Skin epidermis (tissue), 12 donors: ENCODE data around the gene PTPN13.
A peak's percentile ranks its signal among the peaks of the same experiment; 100 is the strongest.

Source experiments
- H3K27ac ChIP-seq, 21 experiments: fragments of 200-600 bp; sonication (generic) in 11 of 21; one replicate each; pipeline ENCODE4 v1.5.0; 2020; ENCODE audit warnings: mild to moderate bottlenecking in 3 of 21, inconsistent platforms in 2 of 21, moderate library complexity in 2 of 21
- H3K4me3 ChIP-seq, 7 experiments: fragments of 200-600 bp; sonication (generic) in 2 of 7; one replicate each; pipeline ENCODE4 v1.5.0; 2020; ENCODE audit warnings: inconsistent platforms in 2 of 7, mild to moderate bottlenecking in 2 of 7, moderate library complexity in 1 of 7

PTPN13 gene

DNA sequence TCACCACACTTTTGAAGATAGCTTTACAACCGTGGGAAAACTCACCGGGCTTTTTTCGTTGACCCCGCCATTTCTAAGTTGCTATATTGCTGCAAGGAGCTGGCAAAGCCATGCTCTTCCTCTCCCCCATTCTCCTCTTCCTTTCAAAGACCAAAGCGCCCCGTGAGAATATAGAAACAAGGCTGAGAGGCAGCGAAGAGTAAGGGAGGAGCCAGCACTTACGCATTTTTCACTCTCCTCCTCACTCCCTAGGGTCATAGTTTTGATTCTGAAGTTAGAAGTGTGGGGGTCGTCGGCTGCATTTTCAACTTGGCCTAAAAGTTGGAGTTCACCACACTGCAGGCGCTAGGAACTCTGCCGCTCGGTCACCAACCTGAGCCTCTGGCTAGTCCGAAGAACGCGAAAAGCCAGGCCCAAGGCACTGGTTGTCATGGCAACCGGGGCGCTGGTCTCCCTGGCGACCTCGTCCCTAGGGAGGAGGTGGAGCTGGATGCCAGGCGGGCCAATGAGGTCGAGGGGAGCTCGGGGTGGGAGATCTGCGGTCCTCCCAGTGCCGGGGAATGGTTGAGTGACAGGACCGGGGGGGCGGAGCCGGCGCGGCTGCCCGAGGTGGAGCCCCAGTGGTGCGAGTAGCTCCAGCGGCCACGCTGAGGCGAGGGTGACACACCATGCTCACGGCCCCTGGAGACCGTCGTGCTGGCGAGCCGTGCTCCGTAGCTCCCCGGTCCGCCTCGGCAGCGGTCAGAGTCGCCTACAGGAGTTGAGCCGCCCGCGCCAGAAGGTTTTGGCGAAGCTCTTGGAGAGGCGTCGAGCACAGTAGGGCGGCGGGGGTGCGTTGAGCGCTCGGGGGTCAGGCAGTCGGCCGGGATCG, at the start of gene PTPN13:
TSS of gene PTPN13 (plus strand) at position 628 of the 871 bp plus-strand sequence. CDS start 40,942 bp downstream, outside the sequence.
- peak within 1 kb of the TSS; percentile 53 to 86 (median 65) for H3K4me3 ChIP-seq
- peak within 1 kb of the TSS in 20 of 21 experiments; percentile 62 to 90 (median 86) for H3K27ac ChIP-seq

DNA sequence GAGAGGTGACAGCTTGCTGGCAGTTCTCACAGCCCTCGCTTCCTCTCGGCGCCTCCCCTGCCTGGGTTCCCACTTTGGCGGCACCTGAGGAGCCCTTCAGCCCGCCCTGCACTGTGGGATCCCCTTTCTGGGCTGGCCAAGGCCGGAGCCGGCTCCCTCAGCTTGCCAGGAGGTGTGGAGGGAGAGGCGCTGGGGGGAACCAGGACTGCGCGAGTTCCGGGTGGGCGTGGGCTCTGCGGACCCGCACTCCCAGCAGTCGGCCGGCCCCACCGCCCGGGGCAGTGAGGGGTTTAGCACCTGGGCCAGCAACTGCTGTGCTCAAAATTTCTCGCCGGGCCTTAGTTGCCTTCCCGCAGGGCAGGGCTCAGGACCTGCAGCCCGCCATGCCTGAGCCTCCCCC, 47.0 kb upstream of the PTPN13 start:
- no peak overlapping the region for H3K27ac ChIP-seq
- no peak overlapping the region for H3K4me3 ChIP-seq

DNA sequence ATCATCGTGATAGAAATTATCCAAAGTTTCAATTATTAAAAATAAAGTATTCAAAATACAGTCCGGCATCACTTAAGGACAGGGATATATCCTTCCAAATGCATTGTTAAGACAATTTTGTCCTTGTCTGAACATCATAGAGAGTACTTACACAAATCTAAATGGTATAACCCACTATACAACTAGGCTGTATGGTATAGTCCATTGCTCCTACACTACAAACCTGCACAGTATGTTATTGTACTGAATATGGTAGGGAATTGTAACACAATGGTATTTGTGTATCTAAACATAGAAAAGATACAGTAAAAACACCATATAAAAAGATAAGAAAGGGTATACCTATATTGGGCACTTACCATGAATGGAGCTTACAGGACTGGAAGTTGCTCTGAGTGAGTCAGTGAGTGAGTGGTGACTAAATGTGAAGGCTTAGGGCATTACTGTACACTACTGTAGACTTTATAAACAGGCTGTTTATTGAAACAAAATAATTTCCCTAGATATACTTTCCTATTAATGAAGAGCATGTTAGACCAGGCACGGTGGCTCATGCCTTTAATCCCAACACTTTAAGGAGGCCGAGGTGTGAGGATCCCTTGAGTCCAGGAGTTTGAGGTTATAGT, 44.8 kb upstream of the PTPN13 start:
- H3K4me3 ChIP-seq: no peak overlapping the region

DNA sequence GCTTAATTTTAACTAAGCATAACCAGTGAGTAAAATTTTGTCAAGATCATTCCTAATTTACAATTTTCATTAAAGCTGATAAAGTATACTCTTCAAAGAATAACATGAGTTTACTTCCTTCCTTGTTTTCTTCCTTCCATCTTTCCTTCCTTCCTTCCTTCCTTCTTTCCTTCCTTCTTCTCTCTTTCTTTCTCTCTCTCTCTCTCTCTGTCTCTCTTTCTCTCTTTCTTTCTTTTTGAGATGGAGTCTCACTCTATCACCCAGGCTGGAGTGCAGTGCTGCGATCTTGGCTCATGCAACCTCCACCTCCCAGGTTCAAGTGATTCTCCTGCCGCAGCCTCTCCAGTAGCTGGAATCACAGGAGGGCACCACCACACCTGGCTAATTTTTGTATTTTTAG, 42.7 kb upstream of the PTPN13 start:
- Histone ChIP-seq H3K27ac (no peak overlapping the region), H3K4me3 (no peak overlapping the region)

More for the DNA sequence above, 44.8 kb upstream of the PTPN13 start:
- H3K27ac ChIP-seq: no peak overlapping the region

DNA sequence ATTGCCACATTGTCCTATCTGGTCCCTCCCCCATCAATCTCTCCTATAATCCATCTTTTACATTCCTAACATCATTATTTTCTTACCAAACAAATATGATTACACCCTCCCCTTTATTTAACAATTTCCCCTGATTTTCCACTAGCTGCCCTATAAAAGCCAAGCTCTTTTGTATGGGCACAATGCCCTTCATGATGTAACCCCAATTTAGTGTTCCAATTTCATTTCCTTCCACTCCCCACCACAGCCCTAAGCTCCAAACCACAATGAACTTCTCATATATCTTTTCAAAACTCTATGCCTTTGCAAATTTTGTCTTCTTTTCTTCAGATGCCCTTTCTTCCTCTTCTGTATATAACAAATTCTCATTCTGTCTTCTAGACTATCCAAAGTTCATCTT, 39.5 kb upstream of the PTPN13 start:
- Histone ChIP-seq H3K27ac (no peak overlapping the region), H3K4me3 (no peak overlapping the region)

- no peak overlapping the region for H3K4me3 ChIP-seq
- peak overlapping the region in 2 of 21 experiments; percentile 34 to 36 for H3K27ac ChIP-seq
These were observed 37.2 kb upstream of the PTPN13 start for GRCh38 chr4:86556791-86557415.

- Histone ChIP-seq H3K27ac (peak overlapping the region in 1 of 21 experiments; percentile 34), H3K4me3 (no peak overlapping the region)
These were observed 36.6 kb upstream of the PTPN13 start for GRCh38 chr4:86557526-86557925.

DNA sequence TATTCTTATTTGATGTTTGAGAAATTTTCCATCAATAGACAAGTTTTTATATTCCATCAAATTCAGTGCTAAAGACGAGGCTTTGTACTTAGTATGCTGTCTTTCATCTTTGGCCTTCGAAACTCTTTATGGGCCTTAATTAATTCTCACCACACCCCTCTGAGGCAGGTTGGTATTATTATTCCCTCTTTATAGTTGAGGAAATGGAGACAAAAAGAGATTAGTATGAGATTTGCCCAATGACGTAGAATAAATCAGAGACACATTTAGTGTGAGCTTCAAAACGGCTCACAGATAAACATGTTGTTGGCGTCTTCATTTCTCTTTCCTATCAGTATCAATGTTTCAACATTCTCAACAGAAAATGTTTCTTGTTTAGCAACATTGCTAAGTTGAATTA, 35.9 kb upstream of the PTPN13 start:
- Histone ChIP-seq H3K4me3 (no peak overlapping the region), H3K27ac (no peak overlapping the region)

GRCh38 chr4:86558797-86559196, 35.3 kb upstream of the PTPN13 start:
- no peak overlapping the region for H3K4me3 ChIP-seq
- H3K27ac ChIP-seq: peak overlapping the region in 1 of 21 experiments; percentile 22

- no peak overlapping the region for H3K27ac ChIP-seq
- no peak overlapping the region for H3K4me3 ChIP-seq
These were observed 33.7 kb upstream of the PTPN13 start for GRCh38 chr4:86560447-86560846.

GRCh38 chr4:86561256-86561655, 32.9 kb upstream of the PTPN13 start:
- no peak overlapping the region for H3K4me3 ChIP-seq

GRCh38 chr4:86563416-86563815, 30.7 kb upstream of the PTPN13 start:
- no peak overlapping the region for H3K27ac ChIP-seq
- H3K4me3 ChIP-seq: no peak overlapping the region

More at GRCh38 chr4:86561256-86561655, 32.9 kb upstream of the PTPN13 start:
- H3K27ac ChIP-seq: no peak overlapping the region

DNA sequence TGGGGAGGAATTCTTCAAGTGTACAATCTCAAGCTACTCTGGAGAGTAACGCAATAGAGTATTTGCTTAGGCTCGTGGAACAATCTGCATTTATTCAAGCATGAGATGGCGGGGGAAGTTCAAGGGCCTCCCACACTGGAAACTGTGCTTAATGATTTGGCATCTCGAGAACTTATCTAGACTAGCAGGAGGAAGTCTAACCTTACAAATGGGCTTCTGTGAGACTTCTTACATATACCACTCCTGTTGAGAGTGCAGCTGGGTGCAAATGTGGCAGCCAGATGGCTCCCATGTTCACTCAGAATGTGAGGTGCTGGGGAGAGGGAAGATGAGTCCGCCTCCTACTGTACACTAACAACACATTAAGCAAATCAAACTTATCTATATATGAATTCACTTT, 29.3 kb upstream of the PTPN13 start:
- Histone ChIP-seq H3K4me3 (no peak overlapping the region), H3K27ac (no peak overlapping the region)

- no peak overlapping the region for H3K4me3 ChIP-seq
These were observed 28.5 kb upstream of the PTPN13 start for GRCh38 chr4:86565651-86566050.

DNA sequence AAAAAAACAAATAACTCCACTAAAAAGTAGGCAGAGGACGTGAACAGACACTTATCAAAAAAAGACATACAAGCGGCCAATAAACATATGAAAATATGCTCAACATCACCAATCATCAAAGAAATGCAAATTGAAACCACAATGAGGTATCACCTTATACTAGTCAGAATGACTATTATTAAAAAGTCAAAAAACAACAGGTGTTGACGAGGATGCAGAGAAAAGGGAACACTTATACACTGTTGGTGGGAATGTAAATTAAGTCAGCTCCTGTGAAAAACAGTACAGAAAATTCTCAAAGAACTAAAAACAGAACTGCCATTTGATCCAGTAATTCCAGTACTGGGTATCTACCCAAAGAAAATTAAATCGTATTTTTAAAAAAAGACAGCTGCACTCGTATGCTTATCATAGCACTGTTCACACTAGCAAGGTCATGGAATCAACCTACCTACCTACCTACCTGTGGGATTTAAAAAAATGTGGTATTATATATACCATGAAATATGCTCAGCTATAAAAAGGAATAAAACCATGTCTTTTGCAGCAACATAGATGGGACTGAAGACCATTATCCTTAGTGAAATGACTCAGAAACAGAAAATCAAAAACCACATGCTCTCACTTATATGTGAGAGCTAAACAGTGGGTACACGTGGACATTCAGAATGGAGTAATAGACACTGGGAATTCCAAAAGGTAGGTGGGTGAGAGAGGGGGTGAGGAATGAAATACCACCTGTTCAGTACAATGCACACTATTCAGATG, 24.8 kb upstream of the PTPN13 start:
- Histone ChIP-seq H3K27ac (no peak overlapping the region), H3K4me3 (no peak overlapping the region)

More at GRCh38 chr4:86565651-86566050, 28.5 kb upstream of the PTPN13 start:
- H3K27ac ChIP-seq: no peak overlapping the region

- Histone ChIP-seq H3K27ac (no peak overlapping the region), H3K4me3 (no peak overlapping the region)
These were observed 14.2 kb upstream of the PTPN13 start for GRCh38 chr4:86579941-86580340.

DNA sequence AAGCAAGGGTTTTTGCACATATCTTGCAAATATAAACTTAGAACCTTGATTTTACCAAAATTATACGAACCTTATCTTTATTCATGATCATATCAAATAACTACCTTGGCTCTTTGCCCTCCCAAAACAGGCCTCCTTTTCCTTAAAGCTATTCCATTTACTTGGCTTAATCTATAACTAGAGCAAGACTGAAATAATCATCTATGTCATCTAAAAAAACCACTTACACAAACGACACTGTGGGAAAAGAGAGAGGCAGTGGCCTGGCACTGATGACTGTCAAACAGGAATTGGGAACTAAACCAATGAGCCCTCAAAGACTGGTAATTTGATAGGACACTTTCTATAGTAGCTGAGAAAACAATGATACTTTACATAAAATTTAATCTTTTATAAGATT, 11.7 kb upstream of the PTPN13 start:
- peak overlapping the region in 4 of 21 experiments; percentile 2 to 31 (median 26) for H3K27ac ChIP-seq
- peak overlapping the region in 2 of 7 experiments; percentile 1 to 24 for H3K4me3 ChIP-seq

GRCh38 chr4:86586160-86586572, 7.9 kb upstream of the PTPN13 start:
- Histone ChIP-seq H3K27ac (peak overlapping the region in 16 of 21 experiments; percentile 2 to 76 (median 46)), H3K4me3 (no peak overlapping the region)

- no peak overlapping the region for H3K4me3 ChIP-seq
- H3K27ac ChIP-seq: peak overlapping the region in 17 of 21 experiments; percentile 0 to 76 (median 45)
These were observed 7.3 kb upstream of the PTPN13 start for GRCh38 chr4:86586626-86587380.
